Fibroblast of lung (primary cell): ENCODE measurements around the gene ANKRD44. TPM values are rescaled to one million over a fixed set of nuclear protein-coding genes. Genes with fewer than 3 reads are reported as not detected.
"Not testable (repeated sequence)": the region's sequence is repeated elsewhere in the genome, so short reads cannot be mapped to it uniquely, and the experiment has no call there.

Experiments
- DNase-seq, 2 donors: peaks; one replicate each; pipeline versions ENCODE4 v3.0.0 to v3.0.0-alpha.2; 2010; ENCODE audit warnings: low read depth in 2 of 2
- H2AFZ ChIP-seq: 2 replicates; pipeline ENCODE4 v1.5.1; 2012; ENCODE audit warnings: low read length, control low read depth, inconsistent platforms
- H3K27ac ChIP-seq: 2 replicates; pipeline ENCODE4 v1.5.1; 2011; ENCODE audit warnings: low read length, control low read depth; ENCODE audit not compliant: insufficient read depth
- H3K27me3 ChIP-seq: 2 replicates; pipeline ENCODE4 v1.5.1; 2011; ENCODE audit warnings: mild to moderate bottlenecking, low read length; ENCODE audit not compliant: control insufficient read depth, insufficient read depth
- H3K36me3 ChIP-seq: 2 replicates; pipeline ENCODE4 v1.5.1; 2011; ENCODE audit warnings: low read length; ENCODE audit not compliant: control insufficient read depth, insufficient read depth
- H3K4me1 ChIP-seq: 2 replicates; pipeline ENCODE4 v1.5.1; 2011; ENCODE audit warnings: low read length; ENCODE audit not compliant: control insufficient read depth, insufficient read depth; ENCODE audit errors: extremely low read depth
- H3K4me2 ChIP-seq: 2 replicates; pipeline ENCODE4 v1.5.1; 2011; ENCODE audit warnings: low read length, control low read depth; ENCODE audit not compliant: insufficient read depth; ENCODE audit errors: extremely low read depth
- H3K4me3 ChIP-seq, 4 experiments: fragments of 200-600 bp in 1 of 4; sonication (generic) in 1 of 4; replicated peaks in 1 of 4; 2 replicates each; pipeline ENCODE4 v1.5.1; 2011 to 2016; ENCODE audit warnings: low read length in 4 of 4, low read depth in 3 of 4, mild to moderate bottlenecking in 3 of 4, control low read depth in 2 of 4, inconsistent platforms in 1 of 4, mixed read lengths in 1 of 4; ENCODE audit not compliant: insufficient read depth in 1 of 4; ENCODE audit errors: control extremely low read depth in 1 of 4
- H3K79me2 ChIP-seq: 2 replicates; pipeline ENCODE4 v1.5.1; 2012; ENCODE audit warnings: mild to moderate bottlenecking, low read length, inconsistent platforms; ENCODE audit not compliant: control insufficient read depth, insufficient read depth
- H3K9ac ChIP-seq: 2 replicates; pipeline ENCODE4 v1.5.1; 2011; ENCODE audit warnings: mild to moderate bottlenecking, low read length, control low read depth; ENCODE audit not compliant: insufficient read depth
- H3K9me3 ChIP-seq: 2 replicates; pipeline ENCODE4 v1.5.1; 2012; ENCODE audit warnings: low read depth, low read length; ENCODE audit not compliant: control insufficient read depth, insufficient read depth
- H4K20me1 ChIP-seq: 2 replicates; pipeline ENCODE4 v1.5.1; 2011; ENCODE audit warnings: low read length; ENCODE audit not compliant: control insufficient read depth, insufficient read depth; ENCODE audit errors: extremely low read depth
- CTCF ChIP-seq, 2 donors: IDR thresholded peaks in 1 of 2; conservative IDR thresholded peaks in 1 of 2; 1 replicate in 1 of 2; 2 replicates in 1 of 2; pipeline ENCODE4 v1.5.1; 2011 to 2012; ENCODE audit warnings: low read length in 2 of 2, control low read depth in 1 of 2, inconsistent platforms in 1 of 2, low read depth in 1 of 2, mild to moderate bottlenecking in 1 of 2
- EZH2 ChIP-seq: IDR thresholded peaks from 2 replicates; pipeline ENCODE4 v1.5.1; 2012; ENCODE audit warnings: low read length, control low read depth, mild to moderate bottlenecking; ENCODE audit errors: missing control alignments
- polyA plus RNA-seq, 2 donors: library from polyadenylated mRNA; depleted of rRNA in 1 of 2; stranded (reverse) in 1 of 2; unstranded in 1 of 2; fragments of >200 nt; gene quantifications; 2 replicates each; pipeline ENCODE4 v1.2.1, GENCODE V29; 2011 to 2012; ENCODE audit warnings: missing spikeins in 1 of 2
- total RNA-seq: library from RNA; depleted of rRNA; stranded (reverse); fragments of >200 nt; gene quantifications from 2 replicates; pipeline ENCODE4 v1.2.1, GENCODE V29; 2014

Gene ANKRD44
- total and polyA plus RNA-seq, 2 donors (not counting 1 experiment from before 2014, with no cell fraction given), result 7.6 to 9.7 TPM

DNA sequence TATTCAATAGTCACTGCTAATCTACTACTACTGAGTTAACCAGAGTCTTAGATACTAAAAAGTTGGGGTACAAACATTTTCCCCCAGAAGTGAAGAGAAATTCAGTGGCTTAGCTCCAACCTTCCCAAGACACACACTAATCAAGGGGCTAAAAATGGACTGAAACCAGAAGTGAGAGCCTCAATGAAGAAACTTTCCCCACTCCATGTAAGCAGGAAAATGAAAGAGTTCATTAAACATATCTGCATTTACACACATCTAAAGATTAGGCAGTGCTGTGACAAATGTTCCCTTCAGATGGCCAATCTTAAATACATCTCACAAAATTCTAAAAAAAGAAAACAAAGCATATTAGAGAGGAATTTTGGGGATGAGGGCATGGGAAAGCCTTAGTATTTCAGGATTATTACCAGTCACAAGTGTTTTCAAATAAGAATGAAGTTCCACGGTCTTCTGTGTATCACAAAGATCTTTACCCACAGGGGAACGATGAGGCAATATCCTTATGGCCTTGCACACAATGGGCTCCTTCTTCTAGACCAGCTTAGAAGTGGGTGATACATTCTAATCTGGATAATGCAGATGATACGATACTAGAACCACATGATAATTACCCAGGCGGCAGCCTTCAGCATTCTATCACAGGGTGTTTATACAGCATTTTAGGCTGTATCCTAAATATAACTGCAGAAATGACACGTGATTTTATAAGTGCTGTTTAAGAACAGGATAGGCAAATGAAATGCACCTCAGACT is 17.1 kb downstream of the ANKRD44 start:
- Histone ChIP-seq H3K36me3 (no peaks in the 10 kb centered on the region), H2AFZ (no peak overlapping the region), H3K27ac (no peak overlapping the region), H4K20me1 (no peaks in the 10 kb centered on the region), H3K4me1 (peaks cover 8% of the 10 kb centered on the region), H3K4me2 (no peak overlapping the region), H3K79me2 (no peaks in the 10 kb centered on the region), H3K4me3 (no peak overlapping the region), H3K9ac (no peak overlapping the region), H3K27me3 (no peaks in the 10 kb centered on the region), H3K9me3 (no peaks in the 10 kb centered on the region)
- TF ChIP-seq EZH2 (no peak), CTCF (conservative IDR thresholded peaks at IDR 0.05 in 1 of 2, IDR thresholded peaks at IDR 0.05 in 1 of 2; ENCODE audit: low read depth in 1 of 2, low read length in 2 of 2) (no peak)
- no peak for DNase-seq

- Histone ChIP-seq H3K27ac (no peak overlapping the region), H4K20me1 (no peaks in the 10 kb centered on the region), H3K79me2 (no peaks in the 10 kb centered on the region), H3K9ac (no peak overlapping the region), H3K36me3 (no peaks in the 10 kb centered on the region), H3K9me3 (no peaks in the 10 kb centered on the region), H3K4me3 (no peak overlapping the region), H3K4me2 (no peak overlapping the region), H3K4me1 (peaks cover 8% of the 10 kb centered on the region), H2AFZ (no peak overlapping the region), H3K27me3 (no peaks in the 10 kb centered on the region)
- TF ChIP-seq CTCF (conservative IDR thresholded peaks at IDR 0.05 in 1 of 2, IDR thresholded peaks at IDR 0.05 in 1 of 2; ENCODE audit: low read depth in 1 of 2, low read length in 2 of 2) (no peak), EZH2 (no peak)
- DNase-seq, result no peak
These were observed 18.0 kb downstream of the ANKRD44 start for GRCh38 chr2:197292619-197293018.

DNA sequence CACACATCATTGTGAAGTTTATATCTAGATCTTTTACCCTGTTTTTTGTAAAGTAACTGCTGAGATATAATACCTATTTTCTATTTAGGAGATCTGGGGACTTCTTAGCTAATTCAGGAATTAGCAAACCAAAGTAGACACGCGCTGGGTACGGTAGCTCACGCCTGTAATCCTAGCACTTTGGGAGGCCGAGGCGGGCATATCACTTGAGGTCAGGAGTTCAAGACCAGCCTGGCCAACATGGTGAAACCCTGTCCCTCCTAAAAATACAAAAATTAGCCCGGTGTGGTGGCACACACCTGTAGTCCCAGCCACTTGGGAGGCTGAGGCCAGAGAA is 23.0 kb downstream of the ANKRD44 start:
- not testable (repeated sequence) for H3K4me2 ChIP-seq, H3K4me1 ChIP-seq, H3K27ac ChIP-seq, H2AFZ ChIP-seq, DNase-seq, H3K4me3 ChIP-seq, H3K9me3 ChIP-seq, H4K20me1 ChIP-seq, H3K36me3 ChIP-seq, H3K9ac ChIP-seq, H3K79me2 ChIP-seq, H3K27me3 ChIP-seq
